Measurements from ENCODE around the gene MRPL51. TPM values are rescaled to one million over a fixed set of nuclear protein-coding genes. Genes with fewer than 3 reads are reported as not detected.
"Not testable (repeated sequence)": the region's sequence is repeated elsewhere in the genome, so short reads cannot be mapped to it uniquely, and the experiment has no call there.

MRPL51 gene
- total and polyA plus RNA-seq, 11 donors: 95.6 to 300 (median 223) TPM

- H3K27ac ChIP-seq: peak overlapping the region in 4 of 12 donors; percentile 2 to 83 (median 20)
- WGBS, 4 donors: 54 to 66% (median 61%) methylated on average over 6 of the region's 6 CpGs
- no peaks in the 10 kb centered on the region for H3K27me3 ChIP-seq
- ATAC-seq (no peak), DNase-seq (no peak)
- H3K4me3 ChIP-seq: peak overlapping the region in 8 of 12 donors; percentile 61 to 86 (median 72)
- intact Hi-C loops (cut with DNase I): loop anchor here in 9 of 10 donors (5.0 to 10.0 kb wide), 4 partner anchors 68 to 144 kb away; no protein-coding TSS in a partner anchor
- H3K9me3 ChIP-seq: no peaks in the 10 kb centered on the region
- H3K4me1 ChIP-seq: peaks cover 0 to 54% (median 19%) of the 10 kb centered on the region in 12 donors
- peaks cover 0 to 30% (median 18%) of the 10 kb centered on the region in 9 donors for H3K36me3 ChIP-seq
- TF ChIP-seq CTCF (IDR thresholded peaks at IDR 0.05) (no peak), POLR2A (IDR thresholded peaks at IDR 0.05) (no peak)
Measured at GRCh38 chr12:6469092-6469491, 24.0 kb downstream of the MRPL51 start.

- ATAC-seq (no peak), DNase-seq (no peak)
- H3K36me3 ChIP-seq: peaks cover 0 to 38% (median 26%) of the 10 kb centered on the region in 9 donors
- peak overlapping the region in 1 of 12 donors; percentile 28 for H3K27ac ChIP-seq
- no peak overlapping the region for H3K4me3 ChIP-seq
- intact Hi-C loops (cut with DNase I): loop anchor here in 9 of 10 donors (5.0 to 10.0 kb wide), 4 partner anchors 69 to 143 kb away; no protein-coding TSS in a partner anchor
- no peaks in the 10 kb centered on the region for H3K9me3 ChIP-seq
- no peaks in the 10 kb centered on the region for H3K27me3 ChIP-seq
- TF ChIP-seq CTCF (IDR thresholded peaks at IDR 0.05) (no peak), POLR2A (IDR thresholded peaks at IDR 0.05) (no peak)
- H3K4me1 ChIP-seq: peaks cover 0 to 63% (median 19%) of the 10 kb centered on the region in 12 donors
Measured at GRCh38 chr12:6468283-6468575, 24.8 kb downstream of the MRPL51 start.

GRCh38 chr12:6467571-6468282 is 25.3 kb downstream of the MRPL51 start:
- Histone ChIP-seq H3K36me3 (peaks cover 0 to 43% (median 31%) of the 10 kb centered on the region in 9 donors), H3K4me1 (peaks cover 0 to 68% (median 19%) of the 10 kb centered on the region in 12 donors), H3K27ac (peak overlapping the region in 1 of 12 donors; percentile 4)
- H3K9me3 ChIP-seq, DNase-seq, H3K4me3 ChIP-seq, H3K27me3 ChIP-seq, ATAC-seq: not testable (repeated sequence)
- intact Hi-C loops (cut with DNase I): loop anchor here in 9 of 10 donors (5.0 to 10.0 kb wide), 4 partner anchors 70 to 143 kb away; no protein-coding TSS in a partner anchor
- 96 to 99% (median 98%) methylated on average over 9 of the region's 9 CpGs for WGBS, 4 donors

GRCh38 chr12:6466751-6467150 is 26.3 kb downstream of the MRPL51 start:
- not testable (repeated sequence) for DNase-seq, H3K4me3 ChIP-seq, H3K9me3 ChIP-seq, H3K27me3 ChIP-seq, ATAC-seq, H3K27ac ChIP-seq
- Histone ChIP-seq H3K4me1 (peaks cover 0 to 78% (median 24%) of the 10 kb centered on the region in 12 donors), H3K36me3 (peaks cover 0 to 51% (median 41%) of the 10 kb centered on the region in 9 donors)
- 80 to 94% (median 87%) methylated on average over 4 of the region's 4 CpGs for WGBS, 4 donors
- intact Hi-C loops (cut with DNase I): loop anchor here in 9 of 10 donors (5.0 to 10.0 kb wide), 4 partner anchors 71 to 142 kb away; no protein-coding TSS in a partner anchor

- intact Hi-C loops (cut with DNase I): loop anchor here in 9 of 10 donors (5.0 to 10.0 kb wide), 4 partner anchors 71 to 141 kb away; no protein-coding TSS in a partner anchor
- H3K4me3 ChIP-seq: no peak overlapping the region
- no peaks in the 10 kb centered on the region for H3K9me3 ChIP-seq
- TF ChIP-seq POLR2A (IDR thresholded peaks at IDR 0.05) (no peak), CTCF (IDR thresholded peaks at IDR 0.05) (no peak)
- ATAC-seq (no peak), DNase-seq (no peak)
- no peak overlapping the region for H3K27ac ChIP-seq
- no peaks in the 10 kb centered on the region for H3K27me3 ChIP-seq
- H3K4me1 ChIP-seq: peaks cover 0 to 80% (median 27%) of the 10 kb centered on the region in 12 donors
- peaks cover 0 to 56% (median 47%) of the 10 kb centered on the region in 9 donors for H3K36me3 ChIP-seq
- WGBS, 4 donors: 91 to 100% (median 93%) methylated on average over 5 of the region's 5 CpGs
Measured at GRCh38 chr12:6466184-6466573, 26.9 kb downstream of the MRPL51 start.

Measured in heart left ventricle (tissue), 16 donors.